ENCODE measurements around the gene MAEA.

GRCh38 chr4:1310796-1311631 is 21.3 kb downstream of the MAEA start:
- TF ChIP-seq HMGXB4 (CRISPR knock-in tag; IDR thresholded peaks at IDR 0.05; ENCODE audit: borderline replicate concordance) (no peak), PBX3 (IDR thresholded peaks at IDR 0.05) (no peak), RAD21 (conservative IDR thresholded peaks at IDR 0.05 in 1 of 2, IDR thresholded peaks at IDR 0.05 in 1 of 2) (no peak), MAX (IDR thresholded peaks at IDR 0.05) (no peak), SMC3 (IDR thresholded peaks at IDR 0.05) (no peak), CTCF (IDR thresholded peaks at IDR 0.05) (no peak), CHD2 (IDR thresholded peaks at IDR 0.05; ENCODE audit: low read length, partially characterized antibody) (no peak), CBX8 (IDR thresholded peaks at IDR 0.05) (no peak), POLR2A (IDR thresholded peaks at IDR 0.05; ENCODE audit: low read length) (no peak), MAFK (IDR thresholded peaks at IDR 0.05; ENCODE audit: partially characterized antibody) (no peak), REST (IDR thresholded peaks at IDR 0.05) (no peak), HDAC2 (IDR thresholded peaks at IDR 0.05) (no peak)

Measured in A549 (cell line).